HEK293T (cell line): ENCODE results near the gene BTBD10.

ENCODE experiments used
- CTBP1 ChIP-seq: fragments of 450-650 bp; IDR thresholded peaks from 2 replicates; pipeline ENCODE4 v1.6.1; 2016; ENCODE audit warnings: borderline replicate concordance
- L3MBTL2 ChIP-seq: fragments of 450-650 bp; conservative IDR thresholded peaks from 2 replicates; pipeline ENCODE4 v1.6.1; 2016; ENCODE audit warnings: mild to moderate bottlenecking
- SP1 ChIP-seq: fragments of 450-650 bp; IDR thresholded peaks from 2 replicates; pipeline ENCODE4 v1.6.1; 2017
- SUZ12 ChIP-seq: fragments of 450-650 bp; IDR thresholded peaks from 2 replicates; pipeline ENCODE4 v1.6.1; 2016; ENCODE audit warnings: mild to moderate bottlenecking

DNA sequence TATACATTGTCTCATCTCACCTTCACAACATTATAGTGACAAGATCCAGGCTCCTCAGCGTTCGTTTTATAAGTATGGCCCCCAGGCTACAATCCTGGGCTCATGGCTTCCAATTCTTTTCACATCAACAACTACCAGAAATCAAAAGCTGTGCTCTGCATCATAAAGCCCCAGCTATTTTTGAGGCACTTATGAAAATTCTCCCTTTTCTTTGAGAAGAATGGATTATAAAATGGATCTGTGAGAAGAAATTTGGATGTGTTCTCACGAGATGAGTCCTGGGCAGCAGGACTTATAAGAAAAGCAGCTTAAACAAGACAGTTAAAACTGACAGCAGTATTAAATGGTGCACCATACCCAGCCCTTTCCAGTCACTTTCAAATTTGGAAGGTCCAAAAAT is 80.3 kb downstream of the BTBD10 start:
- TF ChIP-seq SUZ12 (no peak), SP1 (no peak), CTBP1 (no peak), L3MBTL2 (no peak)
